ENCODE measurements around the gene BRD4. TPM values are rescaled to one million over a fixed set of nuclear protein-coding genes. Genes with fewer than 3 reads are reported as not detected.

Gene BRD4
- total and polyA plus RNA-seq, 2 donors (not counting 3 experiments of a cell fraction or from before 2014, with no cell fraction given) = 14.9 to 125 TPM

- TF ChIP-seq, protein P1, sequence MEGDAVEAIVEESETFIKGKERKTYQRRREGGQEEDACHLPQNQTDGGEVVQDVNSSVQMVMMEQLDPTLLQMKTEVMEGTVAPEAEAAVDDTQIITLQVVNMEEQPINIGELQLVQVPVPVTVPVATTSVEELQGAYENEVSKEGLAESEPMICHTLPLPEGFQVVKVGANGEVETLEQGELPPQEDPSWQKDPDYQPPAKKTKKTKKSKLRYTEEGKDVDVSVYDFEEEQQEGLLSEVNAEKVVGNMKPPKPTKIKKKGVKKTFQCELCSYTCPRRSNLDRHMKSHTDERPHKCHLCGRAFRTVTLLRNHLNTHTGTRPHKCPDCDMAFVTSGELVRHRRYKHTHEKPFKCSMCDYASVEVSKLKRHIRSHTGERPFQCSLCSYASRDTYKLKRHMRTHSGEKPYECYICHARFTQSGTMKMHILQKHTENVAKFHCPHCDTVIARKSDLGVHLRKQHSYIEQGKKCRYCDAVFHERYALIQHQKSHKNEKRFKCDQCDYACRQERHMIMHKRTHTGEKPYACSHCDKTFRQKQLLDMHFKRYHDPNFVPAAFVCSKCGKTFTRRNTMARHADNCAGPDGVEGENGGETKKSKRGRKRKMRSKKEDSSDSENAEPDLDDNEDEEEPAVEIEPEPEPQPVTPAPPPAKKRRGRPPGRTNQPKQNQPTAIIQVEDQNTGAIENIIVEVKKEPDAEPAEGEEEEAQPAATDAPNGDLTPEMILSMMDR (IDR thresholded peaks at IDR 0.05; ENCODE audit: extremely low read depth in 1 of 2, insufficient read depth in 1 of 2, low read depth in 1 of 2, low read length in 2 of 2) = no peak
- no peak for TF ChIP-seq POLR2A (IDR thresholded peaks at IDR 0.05; ENCODE audit: low read depth, low read length)
- no peak for TF ChIP-seq FOS (IDR thresholded peaks at IDR 0.05; ENCODE audit: borderline replicate concordance, insufficient read depth, low read length)
- no peak for TF ChIP-seq MYC (IDR thresholded peaks at IDR 0.05; ENCODE audit: low read depth, low read length)
- Histone ChIP-seq H3K4me1 (ENCODE audit: control insufficient read depth, extremely low read depth, insufficient read depth, low read length) (peaks cover 10% of the 10 kb centered on the region), H4K20me1 (replicated peaks; ENCODE audit: control insufficient read depth, extremely low read depth, insufficient read depth, low read length) (no peaks in the 10 kb centered on the region), H3K36me3 (ENCODE audit: control insufficient read depth in 2 of 2, extremely low read depth in 1 of 2, insufficient read depth in 2 of 2, low read length in 2 of 2) (peaks cover 23 to 67% of the 10 kb centered on the region in 2 experiments), H3K4me2 (ENCODE audit: insufficient read depth, low read length) (no peak overlapping the region), H3K27me3 (ENCODE audit: control insufficient read depth in 2 of 2, insufficient read depth in 2 of 2, low read length in 2 of 2) (no peaks in the 10 kb centered on the region), H3K27ac (ENCODE audit: insufficient read depth, low read depth, low read length) (no peak overlapping the region), H3K79me2 (ENCODE audit: control insufficient read depth, insufficient read depth, low read length) (peaks cover 19% of the 10 kb centered on the region), H3K9ac (replicated peaks; ENCODE audit: extremely low read depth, insufficient read depth, low read length) (no peak overlapping the region), H3K9me1 (replicated peaks; ENCODE audit: control insufficient read depth, extremely low read depth, insufficient read depth, low read length) (no peaks in the 10 kb centered on the region), H2AFZ (ENCODE audit: low read depth, low read length) (no peak overlapping the region), H3K4me3 (replicated peaks in 1 of 3; ENCODE audit: insufficient read depth in 1 of 3, low read depth in 1 of 3, low read length in 3 of 3) (no peak overlapping the region), H3K9me3 (replicated peaks; ENCODE audit: control insufficient read depth, insufficient read depth, low read length) (no peaks in the 10 kb centered on the region)
- CTCF ChIA-PET = no interaction called here
- dilution Hi-C loops (cut with MboI; ENCODE audit: extremely low pct_ligation_motif_present, low sequenced_read_pairs) (no loop called here), intact Hi-C loops (cut with micrococcal nuclease) (no loop called here)
- DNase-seq (ENCODE audit: low read depth, low spot score) (no peak), FAIRE-seq (no peak)
- POLR2A ChIA-PET = no interaction called here
- no TSS peak for BruUV-seq (replicated peaks)
These were observed 88.1 kb downstream of the BRD4 start for GRCh38 chr19:15244106-15244803.

GRCh38 chr19:15243236-15243957, 88.9 kb downstream of the BRD4 start:
- Histone ChIP-seq H3K27me3 (ENCODE audit: control insufficient read depth in 2 of 2, insufficient read depth in 2 of 2, low read length in 2 of 2) (no peaks in the 10 kb centered on the region), H3K36me3 (ENCODE audit: control insufficient read depth in 2 of 2, extremely low read depth in 1 of 2, insufficient read depth in 2 of 2, low read length in 2 of 2) (peaks cover 22 to 69% of the 10 kb centered on the region in 2 experiments), H3K9me3 (replicated peaks; ENCODE audit: control insufficient read depth, insufficient read depth, low read length) (no peaks in the 10 kb centered on the region), H3K9ac (replicated peaks; ENCODE audit: extremely low read depth, insufficient read depth, low read length) (no peak overlapping the region), H4K20me1 (replicated peaks; ENCODE audit: control insufficient read depth, extremely low read depth, insufficient read depth, low read length) (no peaks in the 10 kb centered on the region), H2AFZ (ENCODE audit: low read depth, low read length) (no peak overlapping the region), H3K79me2 (ENCODE audit: control insufficient read depth, insufficient read depth, low read length) (peaks cover 15% of the 10 kb centered on the region), H3K9me1 (replicated peaks; ENCODE audit: control insufficient read depth, extremely low read depth, insufficient read depth, low read length) (no peaks in the 10 kb centered on the region), H3K27ac (ENCODE audit: insufficient read depth, low read depth, low read length) (no peak overlapping the region), H3K4me2 (ENCODE audit: insufficient read depth, low read length) (no peak overlapping the region), H3K4me1 (ENCODE audit: control insufficient read depth, extremely low read depth, insufficient read depth, low read length) (peaks cover 1% of the 10 kb centered on the region), H3K4me3 (replicated peaks in 1 of 3; ENCODE audit: insufficient read depth in 1 of 3, low read depth in 1 of 3, low read length in 3 of 3) (no peak overlapping the region)
- CTCF ChIA-PET = interaction anchor here (0.6 kb wide), 1 partner anchor 596 kb away, joined by 3 read pairs; no protein-coding TSS in a partner anchor
- FAIRE-seq = no peak
- intact Hi-C loops (cut with micrococcal nuclease) (no loop called here), dilution Hi-C loops (cut with MboI; ENCODE audit: extremely low pct_ligation_motif_present, low sequenced_read_pairs) (no loop called here)
- POLR2A ChIA-PET = no interaction called here
- no TSS peak for BruUV-seq (replicated peaks)
- no peak for DNase-seq (ENCODE audit: low read depth, low spot score)
- TF ChIP-seq EZH2 (IDR thresholded peaks at IDR 0.05; ENCODE audit: borderline replicate concordance, low read depth, low read length, severe bottlenecking) = no peak
